ENCODE data around the gene FOXO6.

FOXO6 gene

DNA sequence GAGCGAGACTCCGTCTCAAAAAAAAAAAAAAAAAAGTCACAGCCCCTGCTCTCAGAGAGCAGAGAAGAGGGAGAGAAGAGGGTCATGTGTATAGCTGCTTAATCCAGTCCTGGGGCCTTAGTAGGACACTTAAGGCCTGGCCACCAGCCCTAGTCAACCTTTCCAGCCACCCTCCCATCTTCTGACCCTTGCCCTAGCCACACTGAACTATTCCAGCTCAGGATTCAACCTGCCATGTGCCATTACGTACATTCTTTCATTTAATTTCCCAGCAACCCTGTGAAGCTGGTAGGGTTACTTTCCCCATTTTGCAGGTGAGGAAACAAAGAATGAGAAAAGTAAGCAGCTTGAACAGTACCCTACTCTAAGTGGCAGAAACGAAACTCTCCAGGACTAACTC is 9.0 kb downstream of the FOXO6 start:
- DNase-seq (ENCODE audit: low read depth), result no peak
- TF ChIP-seq, protein P1, sequence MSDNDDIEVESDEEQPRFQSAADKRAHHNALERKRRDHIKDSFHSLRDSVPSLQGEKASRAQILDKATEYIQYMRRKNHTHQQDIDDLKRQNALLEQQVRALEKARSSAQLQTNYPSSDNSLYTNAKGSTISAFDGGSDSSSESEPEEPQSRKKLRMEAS (IDR thresholded peaks at IDR 0.05; ENCODE audit: low read depth, low read length), result no peak
- TF ChIP-seq MYC (IDR thresholded peaks at IDR 0.05; ENCODE audit: low read depth, low read length) (no peak), CTCF (IDR thresholded peaks at IDR 0.05; ENCODE audit: low read depth, low read length) (no peak), POLR2A (IDR thresholded peaks at IDR 0.05; ENCODE audit: extremely low read depth, insufficient read length) (no peak)

DNA sequence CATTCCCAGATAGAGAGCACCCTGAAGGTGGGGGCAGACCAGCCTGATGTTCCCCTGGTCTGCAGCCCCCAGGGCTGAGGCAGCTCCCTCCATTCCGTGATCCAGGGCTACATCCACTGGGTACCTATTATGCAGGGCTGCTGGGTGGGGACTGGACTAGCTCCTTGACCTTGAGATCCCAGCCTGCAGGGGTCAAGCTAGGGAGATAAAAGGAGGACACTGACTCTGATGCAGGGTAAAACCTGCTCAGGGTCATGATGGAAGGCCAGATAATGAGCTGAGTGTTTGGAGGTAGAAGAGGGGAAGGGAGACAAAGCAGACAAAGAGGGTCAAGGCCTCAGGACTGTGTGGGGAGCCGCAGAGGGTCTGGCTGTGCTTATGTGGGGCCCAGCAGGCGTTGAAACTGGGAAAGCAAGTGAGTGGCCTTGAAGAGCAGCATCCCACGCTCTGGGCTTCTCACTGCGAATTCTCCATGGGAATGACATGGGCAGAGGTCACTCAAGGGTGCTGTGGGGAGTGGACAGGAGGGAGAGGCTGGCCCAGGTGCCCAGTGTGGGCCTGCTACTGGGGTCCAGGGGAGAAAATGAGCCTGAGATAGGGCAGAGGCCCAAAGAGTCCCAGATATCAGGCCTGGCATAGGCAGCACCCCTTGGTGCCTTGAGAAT is 9.7 kb downstream of the FOXO6 start:
- H3K4me3 ChIP-seq (ENCODE audit: low read depth, low read length), result no peak overlapping the region
- DNase-seq (ENCODE audit: low read depth), result no peak
- TF ChIP-seq, protein P1 (IDR thresholded peaks at IDR 0.05; ENCODE audit: low read depth, low read length), result no peak
- no peak for TF ChIP-seq MYC (IDR thresholded peaks at IDR 0.05; ENCODE audit: low read depth, low read length)
- TF ChIP-seq CTCF (IDR thresholded peaks at IDR 0.05; ENCODE audit: low read depth, low read length), result no peak
- no peak for TF ChIP-seq POLR2A (IDR thresholded peaks at IDR 0.05; ENCODE audit: extremely low read depth, insufficient read length)

More for the DNA sequence above, 9.0 kb downstream of the FOXO6 start:
- H3K4me3 ChIP-seq (ENCODE audit: low read depth, low read length), result no peak overlapping the region

DNA sequence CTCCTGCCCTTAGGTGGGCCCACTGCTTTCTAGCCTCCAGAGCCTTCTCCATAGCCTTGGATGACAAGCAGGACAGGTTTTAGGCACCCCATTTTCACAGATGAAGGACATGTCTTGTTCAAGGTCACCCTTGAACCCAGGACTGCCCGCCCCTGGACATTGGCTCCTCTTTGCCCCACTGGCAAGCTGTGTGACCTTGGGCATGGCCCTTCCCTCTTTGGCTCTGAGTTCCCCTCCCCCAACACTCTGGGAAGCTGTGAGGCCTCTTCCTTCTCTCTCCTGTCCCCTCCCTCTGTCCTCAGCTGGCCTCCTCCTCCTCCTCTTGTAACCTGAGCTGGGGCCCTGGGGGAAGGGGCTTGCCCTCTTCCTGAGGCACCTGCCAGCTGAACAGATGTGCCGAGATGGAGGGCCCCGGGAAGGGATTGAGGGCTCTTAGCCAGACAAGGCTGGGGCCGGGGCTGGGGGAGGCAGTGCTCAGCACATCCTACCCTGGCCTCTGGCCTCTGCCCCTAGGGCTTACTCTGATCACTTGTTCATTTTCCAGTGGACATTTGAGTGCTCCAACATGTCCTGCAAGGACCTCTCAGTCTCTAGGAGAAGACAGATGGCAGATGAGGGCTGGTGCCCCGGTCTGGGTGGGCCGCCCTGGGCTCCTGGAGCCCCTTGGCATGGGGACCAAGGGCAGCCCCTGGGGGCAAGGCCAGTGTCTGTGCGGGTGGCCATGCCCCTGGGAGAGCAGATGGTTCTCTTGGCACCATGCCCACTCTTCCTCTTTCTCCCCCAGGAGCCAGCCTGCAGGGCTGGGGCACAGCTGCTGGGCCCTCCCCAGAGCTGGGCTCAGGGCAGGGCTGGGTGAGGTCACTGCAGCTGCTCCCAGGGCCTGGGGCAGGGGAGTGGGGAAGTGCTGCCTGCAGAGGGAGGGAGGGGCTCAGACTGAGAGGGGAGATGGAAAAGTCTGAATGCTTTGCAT is 10.7 kb downstream of the FOXO6 start:
- no peak overlapping the region for H3K4me3 ChIP-seq (ENCODE audit: low read depth, low read length)
- peak; percentile 67 for DNase-seq (ENCODE audit: low read depth)
- TF ChIP-seq MYC (IDR thresholded peaks at IDR 0.05; ENCODE audit: low read depth, low read length) (no peak), CTCF (IDR thresholded peaks at IDR 0.05; ENCODE audit: low read depth, low read length) (no peak), POLR2A (IDR thresholded peaks at IDR 0.05; ENCODE audit: extremely low read depth, insufficient read length) (no peak)
- TF ChIP-seq, protein P1 (IDR thresholded peaks at IDR 0.05; ENCODE audit: low read depth, low read length), result no peak

- DNase-seq (ENCODE audit: low read depth), result no peak
- TF ChIP-seq, protein P1 (IDR thresholded peaks at IDR 0.05; ENCODE audit: low read depth, low read length), result no peak
- TF ChIP-seq POLR2A (IDR thresholded peaks at IDR 0.05; ENCODE audit: extremely low read depth, insufficient read length) (no peak), CTCF (IDR thresholded peaks at IDR 0.05; ENCODE audit: low read depth, low read length) (no peak), MYC (IDR thresholded peaks at IDR 0.05; ENCODE audit: low read depth, low read length) (no peak)
- H3K4me3 ChIP-seq (ENCODE audit: low read depth, low read length), result no peak overlapping the region
Measured at GRCh38 chr1:41372600-41372993, 11.4 kb downstream of the FOXO6 start.

- H3K4me3 ChIP-seq (ENCODE audit: low read depth, low read length), result no peak overlapping the region
- TF ChIP-seq, protein P1 (IDR thresholded peaks at IDR 0.05; ENCODE audit: low read depth, low read length), result no peak
- TF ChIP-seq POLR2A (IDR thresholded peaks at IDR 0.05; ENCODE audit: extremely low read depth, insufficient read length) (no peak), CTCF (IDR thresholded peaks at IDR 0.05; ENCODE audit: low read depth, low read length) (no peak), MYC (IDR thresholded peaks at IDR 0.05; ENCODE audit: low read depth, low read length) (no peak)
- DNase-seq (ENCODE audit: low read depth), result no peak
Measured at GRCh38 chr1:41373373-41373772, 12.1 kb downstream of the FOXO6 start.

Measured in NB4 (cell line).